CD8-positive, alpha-beta memory T cell (primary cell): Measurements from ENCODE around the gene VAMP1. TPM values are rescaled to one million over a fixed set of nuclear protein-coding genes. Genes with fewer than 3 reads are reported as not detected.
"Not testable (repeated sequence)": the region's sequence is repeated elsewhere in the genome, so short reads cannot be mapped to it uniquely, and the experiment has no call there.

Experiments used
- CTCF ChIA-PET: fragments of 350-600 bp; sonication (Branson Sonifier 250); formaldehyde crosslinking; loops from one replicate; lab custom pipeline; 2021; ENCODE audit warnings: antibody characterized with exemption; lab: Charles Lee
- POLR2A ChIA-PET: fragments of 350-600 bp; sonication (Branson Sonifier 250); formaldehyde crosslinking; loops from one replicate; lab custom pipeline; 2021; ENCODE audit warnings: antibody characterized with exemption; lab: Charles Lee
- DNase-seq, 5 donors: peaks; one replicate each; pipeline versions ENCODE4 v3.0.0 to v3.0.0-alpha.2; 2020 to 2022; ENCODE audit warnings: mixed read lengths in 1 of 5
- H3K27ac ChIP-seq: one replicate; pipeline ENCODE4 v1.7.0; 2013; ENCODE audit warnings: low read depth, mild to moderate bottlenecking, low read length, moderate library complexity
- H3K27me3 ChIP-seq: 2 replicates; pipeline ENCODE4 v1.7.0; 2013; ENCODE audit warnings: low read length, mild to moderate bottlenecking; ENCODE audit not compliant: insufficient read depth, poor library complexity, severe bottlenecking
- H3K36me3 ChIP-seq: 2 replicates; pipeline ENCODE4 v1.7.0; 2013; ENCODE audit warnings: mild to moderate bottlenecking, low read length, moderate library complexity; ENCODE audit not compliant: insufficient read depth
- H3K4me1 ChIP-seq: 2 replicates; pipeline ENCODE4 v1.7.0; 2013; ENCODE audit warnings: mild to moderate bottlenecking, low read length, moderate library complexity; ENCODE audit not compliant: insufficient read depth
- H3K4me3 ChIP-seq: 2 replicates; pipeline ENCODE4 v1.7.0; 2013; ENCODE audit warnings: mild to moderate bottlenecking, low read length
- H3K9me3 ChIP-seq: 2 replicates; pipeline ENCODE4 v1.7.0; 2013; ENCODE audit warnings: mild to moderate bottlenecking, low read length
- H3K27ac Mint-ChIP-seq, 8 donors: one replicate each; pipeline ENCODE4 v1.8.0; 2020 to 2021; ENCODE audit warnings: mixed read lengths in 8 of 8, mild to moderate bottlenecking in 6 of 8, inconsistent platforms in 3 of 8, moderate library complexity in 3 of 8
- H3K27me3 Mint-ChIP-seq, 2 donors: one replicate each; pipeline ENCODE4 v1.8.0; 2020 to 2021; ENCODE audit warnings: mixed read lengths in 2 of 2, mild to moderate bottlenecking in 1 of 2, moderate library complexity in 1 of 2
- H3K36me3 Mint-ChIP-seq, 3 donors: one replicate each; pipeline ENCODE4 v1.8.0; 2020 to 2021; ENCODE audit warnings: mixed read lengths in 3 of 3, inconsistent platforms in 1 of 3, mild to moderate bottlenecking in 1 of 3
- H3K4me1 Mint-ChIP-seq, 3 donors: one replicate each; pipeline ENCODE4 v1.8.0; 2020 to 2021; ENCODE audit warnings: mixed read lengths in 3 of 3, inconsistent platforms in 1 of 3, mild to moderate bottlenecking in 1 of 3
- H3K4me3 Mint-ChIP-seq, 7 donors: one replicate each; pipeline ENCODE4 v1.8.0; 2020 to 2021; ENCODE audit warnings: mixed read lengths in 7 of 7, mild to moderate bottlenecking in 6 of 7, moderate library complexity in 4 of 7, inconsistent platforms in 2 of 7
- H3K9me3 Mint-ChIP-seq, 5 donors: one replicate each; pipeline ENCODE4 v1.8.0; 2020 to 2022; ENCODE audit warnings: mixed read lengths in 5 of 5, mild to moderate bottlenecking in 3 of 5, moderate library complexity in 2 of 5, inconsistent platforms in 1 of 5
- polyA plus RNA-seq: library from polyadenylated mRNA; unstranded; fragments of 300-500 nt; fragmentation: Illumina TruSeq; gene quantifications from one replicate; pipeline ENCODE4 v1.2.3, GENCODE V29; 2021
- total RNA-seq, 2 experiments: library from RNA; stranded (reverse); gene quantifications; one replicate each; pipeline ENCODE4 v1.2.3, GENCODE V29; 2021

Gene VAMP1
- total and polyA plus RNA-seq, 3 experiments from 2014 or later: 10.0 to 29.6 (median 26.7) TPM

GRCh38 chr12:6468283-6468575 lies 2.2 kb downstream of the VAMP1 start:
- POLR2A ChIA-PET: interaction anchor here (1.7 kb wide), 1 partner anchor 68 kb away, joined by 4 read pairs; no protein-coding TSS in a partner anchor
- Mint-ChIP-seq H3K9me3 (no peaks in the 10 kb centered on the region), H3K4me1 (peaks cover 66 to 74% (median 69%) of the 10 kb centered on the region in 3 donors), H3K27me3 (no peaks in the 10 kb centered on the region), H3K27ac (peak overlapping the region in 7 of 8 donors; percentile 84 to 97 (median 94)), H3K4me3 (peak overlapping the region; percentile 89 to 97 (median 93)), H3K36me3 (peaks cover 15 to 64% (median 25%) of the 10 kb centered on the region in 3 donors)
- Histone ChIP-seq H3K4me3 (peak overlapping the region; percentile 86), H3K27me3 (no peaks in the 10 kb centered on the region), H3K27ac (no peak overlapping the region), H3K4me1 (peaks cover 57% of the 10 kb centered on the region), H3K36me3 (peaks cover 26% of the 10 kb centered on the region), H3K9me3 (no peaks in the 10 kb centered on the region)
- CTCF ChIA-PET: interaction anchor here (1.3 to 4.9 kb wide), 3 partner anchors 23 to 70 kb away, joined by 4 to 53 read pairs (median 29); partner anchors contain the start of gene CD27
- DNase-seq: no peak

GRCh38 chr12:6467571-6468282 lies 2.8 kb downstream of the VAMP1 start:
- H3K27ac ChIP-seq, H3K4me3 ChIP-seq, DNase-seq, H3K9me3 Mint-ChIP-seq, H3K27me3 ChIP-seq, H3K27me3 Mint-ChIP-seq, H3K9me3 ChIP-seq: not testable (repeated sequence)
- ChIA-PET POLR2A (interaction anchor here (1.7 kb wide), 1 partner anchor 68 kb away, joined by 4 read pairs; no protein-coding TSS in a partner anchor), CTCF (interaction anchor here (1.3 to 4.9 kb wide), 3 partner anchors 23 to 70 kb away, joined by 4 to 53 read pairs (median 29); partner anchors contain the start of gene CD27)
- Histone ChIP-seq H3K4me1 (peaks cover 62% of the 10 kb centered on the region), H3K36me3 (peaks cover 26% of the 10 kb centered on the region)
- Mint-ChIP-seq H3K4me3 (peak overlapping the region; percentile 27 to 93 (median 92)), H3K36me3 (peaks cover 15 to 68% (median 26%) of the 10 kb centered on the region in 3 donors), H3K4me1 (peaks cover 71 to 79% (median 74%) of the 10 kb centered on the region in 3 donors), H3K27ac (peak overlapping the region; percentile 50 to 97 (median 93))

- peaks cover 26% of the 10 kb centered on the region for H3K36me3 ChIP-seq
Measured at GRCh38 chr12:6466751-6467150, 3.7 kb downstream of the VAMP1 start.

GRCh38 chr12:6466184-6466573 lies 4.3 kb downstream of the VAMP1 start:
- Mint-ChIP-seq H3K4me1 (peaks cover 83 to 88% (median 86%) of the 10 kb centered on the region in 3 donors), H3K4me3 (no peak overlapping the region)
- POLR2A ChIA-PET: interaction anchor here (1.0 to 8.3 kb wide), 4 partner anchors 9 to 43 kb away, joined by 3 to 109 read pairs (median 5); partner anchors contain the start of gene TAPBPL

More at GRCh38 chr12:6466751-6467150, 3.7 kb downstream of the VAMP1 start:
- H3K27ac Mint-ChIP-seq: peak overlapping the region in 7 of 8 donors; percentile 39 to 97 (median 85)
- H3K9me3 ChIP-seq, H3K4me3 ChIP-seq, DNase-seq, H3K27ac ChIP-seq, H3K27me3 Mint-ChIP-seq, H3K27me3 ChIP-seq, H3K9me3 Mint-ChIP-seq: not testable (repeated sequence)
- CTCF ChIA-PET: interaction anchor here (1.7 to 10.1 kb wide), 11 partner anchors 18 to 141 kb away, joined by 4 to 179 read pairs (median 15); partner anchors contain the start of genes CD27 and TAPBPL
- H3K4me1 ChIP-seq: peaks cover 72% of the 10 kb centered on the region
- H3K36me3 Mint-ChIP-seq: peaks cover 15 to 76% (median 31%) of the 10 kb centered on the region in 3 donors
- H3K4me1 Mint-ChIP-seq: peaks cover 80 to 86% (median 84%) of the 10 kb centered on the region in 3 donors
- H3K4me3 Mint-ChIP-seq: peak overlapping the region in 3 of 7 donors; percentile 37 to 90 (median 76)
- POLR2A ChIA-PET: interaction anchor here (8.3 kb wide), 1 partner anchor 17 kb away, joined by 109 read pairs; the partner anchor contains the start of gene TAPBPL

GRCh38 chr12:6465467-6466183 lies 4.9 kb downstream of the VAMP1 start:
- POLR2A ChIA-PET: interaction anchor here (0.7 to 8.3 kb wide), 7 partner anchors 9 to 131 kb away, joined by 3 to 109 read pairs (median 4); partner anchors contain the start of genes GAPDH and TAPBPL
- Histone ChIP-seq H3K4me3 (no peak overlapping the region), H3K36me3 (peaks cover 27% of the 10 kb centered on the region), H3K9me3 (no peaks in the 10 kb centered on the region), H3K4me1 (peaks cover 79% of the 10 kb centered on the region), H3K27ac (no peak overlapping the region), H3K27me3 (no peaks in the 10 kb centered on the region)
- H3K27me3 Mint-ChIP-seq: no peaks in the 10 kb centered on the region
- H3K4me3 Mint-ChIP-seq: peak overlapping the region in 6 of 7 donors; percentile 23 to 66 (median 56)
- H3K36me3 Mint-ChIP-seq: peaks cover 20 to 86% (median 37%) of the 10 kb centered on the region in 3 donors
- no peaks in the 10 kb centered on the region for H3K9me3 Mint-ChIP-seq
- H3K27ac Mint-ChIP-seq: peak overlapping the region; percentile 89 to 99 (median 96)
- peak in 4 of 5 donors; percentile 32 to 66 (median 48) for DNase-seq
- H3K4me1 Mint-ChIP-seq: peaks cover 86 to 91% (median 88%) of the 10 kb centered on the region in 3 donors
- CTCF ChIA-PET: interaction anchor here (0.6 to 10.1 kb wide), 29 partner anchors 9 to 143 kb away, joined by 3 to 179 read pairs (median 8); partner anchors contain the start of genes CD27, GAPDH, MRPL51 and TAPBPL

More at GRCh38 chr12:6466184-6466573, 4.3 kb downstream of the VAMP1 start:
- Histone ChIP-seq H3K9me3 (no peaks in the 10 kb centered on the region), H3K4me1 (peaks cover 75% of the 10 kb centered on the region), H3K27me3 (no peaks in the 10 kb centered on the region), H3K27ac (no peak overlapping the region), H3K36me3 (peaks cover 26% of the 10 kb centered on the region), H3K4me3 (no peak overlapping the region)
- CTCF ChIA-PET: interaction anchor here (0.8 to 10.1 kb wide), 27 partner anchors 9 to 143 kb away, joined by 3 to 179 read pairs (median 8); partner anchors contain the start of genes CD27, GAPDH, MRPL51 and TAPBPL
- peaks cover 15 to 80% (median 31%) of the 10 kb centered on the region in 3 donors for H3K36me3 Mint-ChIP-seq
- H3K27ac Mint-ChIP-seq: peak overlapping the region in 7 of 8 donors; percentile 35 to 97 (median 67)
- DNase-seq: no peak
- H3K9me3 Mint-ChIP-seq: no peaks in the 10 kb centered on the region
- H3K27me3 Mint-ChIP-seq: no peaks in the 10 kb centered on the region

- H3K4me3 Mint-ChIP-seq: peak overlapping the region in 6 of 7 donors; percentile 30 to 87 (median 70)
- H3K36me3 ChIP-seq: peaks cover 37% of the 10 kb centered on the region
- CTCF ChIA-PET: interaction anchor here (1.3 to 10.1 kb wide), 17 partner anchors 16 to 137 kb away, joined by 4 to 179 read pairs (median 13); partner anchors contain the start of genes CD27, GAPDH, MRPL51 and TAPBPL
Measured at GRCh38 chr12:6464531-6464930, 5.9 kb downstream of the VAMP1 start.

GRCh38 chr12:6463858-6464257 lies 6.6 kb downstream of the VAMP1 start:
- Histone ChIP-seq H3K27me3 (no peaks in the 10 kb centered on the region), H3K27ac (peak overlapping the region; percentile 79), H3K36me3 (peaks cover 42% of the 10 kb centered on the region), H3K9me3 (no peaks in the 10 kb centered on the region), H3K4me3 (peak overlapping the region; percentile 12), H3K4me1 (peaks cover 84% of the 10 kb centered on the region)
- ChIA-PET POLR2A (interaction anchor here (0.8 to 8.3 kb wide), 8 partner anchors 14 to 128 kb away, joined by 3 to 109 read pairs (median 5); partner anchors contain the start of genes GAPDH, MRPL51 and TAPBPL), CTCF (interaction anchor here (0.9 to 10.1 kb wide), 9 partner anchors 15 to 141 kb away, joined by 3 to 179 read pairs (median 4); partner anchors contain the start of genes CD27, GAPDH and TAPBPL)
- Mint-ChIP-seq H3K27me3 (no peaks in the 10 kb centered on the region), H3K4me1 (peaks cover 84 to 94% (median 87%) of the 10 kb centered on the region in 3 donors), H3K27ac (peak overlapping the region; percentile 94 to 99 (median 99)), H3K36me3 (peaks cover 26 to 90% (median 40%) of the 10 kb centered on the region in 3 donors), H3K4me3 (peak overlapping the region; percentile 68 to 89 (median 83)), H3K9me3 (no peaks in the 10 kb centered on the region)
- DNase-seq: no peak

More at GRCh38 chr12:6464531-6464930, 5.9 kb downstream of the VAMP1 start:
- Histone ChIP-seq H3K4me3 (peak overlapping the region; percentile 17), H3K9me3 (no peaks in the 10 kb centered on the region), H3K27ac (peak overlapping the region; percentile 79), H3K4me1 (peaks cover 85% of the 10 kb centered on the region), H3K27me3 (no peaks in the 10 kb centered on the region)
- Mint-ChIP-seq H3K36me3 (peaks cover 20 to 88% (median 37%) of the 10 kb centered on the region in 3 donors), H3K27ac (peak overlapping the region; percentile 94 to 99 (median 99)), H3K9me3 (no peaks in the 10 kb centered on the region), H3K27me3 (no peaks in the 10 kb centered on the region), H3K4me1 (peaks cover 85 to 94% (median 88%) of the 10 kb centered on the region in 3 donors)
- POLR2A ChIA-PET: interaction anchor here (0.8 to 8.3 kb wide), 6 partner anchors 15 to 130 kb away, joined by 3 to 109 read pairs (median 6); partner anchors contain the start of genes GAPDH, MRPL51 and TAPBPL
- no peak for DNase-seq
